HG03565 (cell line): ENCODE results near the gene RSKR.
"Not testable (repeated sequence)": the region's sequence is repeated elsewhere in the genome, so short reads cannot be mapped to it uniquely, and the experiment has no call there.

Experiments used
- ATAC-seq: cut with Tn5 transposase; IDR thresholded peaks from one replicate; pipeline ENCODE4 v1.9.1; 2021; ENCODE audit warnings: mild to moderate bottlenecking, moderate library complexity; ENCODE audit not compliant: unreplicated experiment

The RSKR gene

GRCh38 chr17:28579526-28579925, 34.5 kb downstream of the RSKR start:
- ATAC-seq = no peak

GRCh38 chr17:28578246-28579195, 35.5 kb downstream of the RSKR start:
- ATAC-seq = no peak

- ATAC-seq = no peak
These were observed 36.5 kb downstream of the RSKR start for GRCh38 chr17:28577466-28577824.

GRCh38 chr17:28576758-28577465, 37.1 kb downstream of the RSKR start, which contains the start of gene ALDOC:
TSS of gene ALDOC (minus strand) at chr17:28576895. CDS start at chr17:28575532, 1,363 bp downstream.
- ATAC-seq = peak; percentile 86

- not testable (repeated sequence) for ATAC-seq
These were observed 38.0 kb downstream of the RSKR start for GRCh38 chr17:28576016-28576415.

- ATAC-seq = no peak
These were observed 38.7 kb downstream of the RSKR start for GRCh38 chr17:28575126-28575795.

- ATAC-seq = no peak
These were observed 39.5 kb downstream of the RSKR start for GRCh38 chr17:28574526-28574925.

- no peak for ATAC-seq
These were observed 40.0 kb downstream of the RSKR start for GRCh38 chr17:28573966-28574480.

- no peak for ATAC-seq
These were observed 40.5 kb downstream of the RSKR start for GRCh38 chr17:28573521-28573920.

GRCh38 chr17:28573040-28573380, 41.0 kb downstream of the RSKR start:
- ATAC-seq = no peak

GRCh38 chr17:28572259-28573039, 41.5 kb downstream of the RSKR start:
- no peak for ATAC-seq

GRCh38 chr17:28571361-28572122, 42.4 kb downstream of the RSKR start, which contains the start of gene PIGS:
TSS of gene PIGS (minus strand) at chr17:28571524. CDS start at chr17:28571496, 28 bp downstream.
- ATAC-seq = peak; percentile 66

- no peak for ATAC-seq
These were observed 43.1 kb downstream of the RSKR start for GRCh38 chr17:28570716-28571360.

GRCh38 chr17:28569446-28569845, 44.5 kb downstream of the RSKR start:
- ATAC-seq = no peak

GRCh38 chr17:28567604-28568003, 46.4 kb downstream of the RSKR start:
- no peak for ATAC-seq

- ATAC-seq = no peak
These were observed 50.5 kb downstream of the RSKR start for GRCh38 chr17:28563475-28563874.
